ENCODE data around the gene PPP4R1. TPM values are rescaled to one million over a fixed set of nuclear protein-coding genes. Genes with fewer than 3 reads are reported as not detected.

Gene PPP4R1
- total and polyA plus RNA-seq, 2 of the 4 experiments (the other 2 are of a cell fraction), result 80.6 to 123 TPM

- H2AK9ac ChIP-seq (replicated peaks; ENCODE audit: low read depth, low read length, poor library complexity), result no peak overlapping the region
- no peak overlapping the region for H4K5ac ChIP-seq (ENCODE audit: low read depth, low read length)
- POLR2A ChIA-PET (ENCODE audit: unreplicated experiment), result no interaction called here
- H3K9ac ChIP-seq (ENCODE audit: low read depth, low read length), result no peak overlapping the region
- H2AK5ac ChIP-seq (ENCODE audit: low read depth, low read length), result no peak overlapping the region
- H3K27ac ChIP-seq (ENCODE audit: insufficient read depth, low read length), result no peak overlapping the region
- no peak overlapping the region for H2AFZ ChIP-seq (replicated peaks; ENCODE audit: low read length, poor library complexity)
- no peak overlapping the region for H4K91ac ChIP-seq (ENCODE audit: insufficient read depth, low read depth, low read length)
- H3K23ac ChIP-seq (ENCODE audit: low read depth, low read length), result no peak overlapping the region
- no peak overlapping the region for H2BK5ac ChIP-seq (ENCODE audit: low read depth, low read length, poor library complexity, severe bottlenecking)
- H3K36me3 ChIP-seq (ENCODE audit: control insufficient read depth, insufficient read depth, low read length), result peaks cover 19% of the 10 kb centered on the region
- H2BK15ac ChIP-seq (ENCODE audit: low read depth, low read length), result no peak overlapping the region
- no peaks in the 10 kb centered on the region for H3K9me3 ChIP-seq (ENCODE audit: control insufficient read depth, insufficient read depth, low read length)
- dilution Hi-C loops (cut with HindIII; ENCODE audit: low sequenced_read_pairs, unreplicated experiment) (no loop called here), in situ Hi-C loops (cut with MboI; ENCODE audit: low sequenced_read_pairs) (loop anchor here (5.0 kb wide), 1 partner anchor 49 kb away; the partner anchor contains the start of gene RALBP1), intact Hi-C loops (cut with micrococcal nuclease) (no loop called here)
- no peak overlapping the region for H3K18ac ChIP-seq (ENCODE audit: low read depth, low read length)
- no peak overlapping the region for H2BK20ac ChIP-seq (ENCODE audit: low read depth, low read length)
- CTCF ChIA-PET, result no interaction called here
- H3K4me1 ChIP-seq (ENCODE audit: control insufficient read depth, insufficient read depth, low read length), result 0 out of 2 replicates have a peak, but pooled peaks cover 2% of the 10 kb centered on the region
- no peak overlapping the region for H3K4me2 ChIP-seq (ENCODE audit: low read depth, low read length)
- 0 out of 2 replicates have a peak, but pooled peaks cover 3% of the 10 kb centered on the region for H3K9me1 ChIP-seq (ENCODE audit: insufficient read depth, low read length)
- H3K4me3 ChIP-seq (ENCODE audit: insufficient read depth, low read depth, low read length), result no peak overlapping the region
- H3K27me3 ChIP-seq (ENCODE audit: control insufficient read depth, insufficient read depth, low read length), result no peaks in the 10 kb centered on the region
- DNase-seq (no peak), ATAC-seq (ENCODE audit: low read depth) (no peak)
- no peak overlapping the region for H3K4ac ChIP-seq (ENCODE audit: low read depth, low read length)
- peaks cover 24 to 31% of the 10 kb centered on the region in 2 experiments for H3K79me1 ChIP-seq (ENCODE audit: low read depth in 1 of 2, low read length in 2 of 2)
- H4K8ac ChIP-seq (ENCODE audit: low read depth in 2 of 2, low read length in 2 of 2), result no peak overlapping the region
- H2BK120ac ChIP-seq (ENCODE audit: low read depth, low read length), result no peak overlapping the region
- TF ChIP-seq MAZ (IDR thresholded peaks at IDR 0.05; ENCODE audit: borderline replicate concordance, low read depth, low read length) (no peak), FOS (IDR thresholded peaks at IDR 0.05; ENCODE audit: low read depth, low read length) (no peak), MAFK (IDR thresholded peaks at IDR 0.05; ENCODE audit: low read depth, low read length) (no peak), RCOR1 (IDR thresholded peaks at IDR 0.05; ENCODE audit: insufficient replicate concordance, low read length) (no peak), CHD1 (IDR thresholded peaks at IDR 0.05; ENCODE audit: low read depth, low read length) (no peak), CTCF (conservative IDR thresholded peaks at IDR 0.05; ENCODE audit: low read depth, low read length) (no peak), CEBPB (IDR thresholded peaks at IDR 0.05; ENCODE audit: low read depth, low read length) (no peak), POLR2A (IDR thresholded peaks at IDR 0.05; ENCODE audit: low read depth, low read length) (no peak), MXI1 (IDR thresholded peaks at IDR 0.05; ENCODE audit: borderline replicate concordance, low read depth, low read length) (no peak), RFX5 (IDR thresholded peaks at IDR 0.05; ENCODE audit: low read depth, low read length) (no peak), SMC3 (IDR thresholded peaks at IDR 0.05; ENCODE audit: low read depth, low read length) (no peak), RAD21 (IDR thresholded peaks at IDR 0.05; ENCODE audit: low read length) (no peak), ELK1 (IDR thresholded peaks at IDR 0.05; ENCODE audit: borderline replicate concordance, low read depth, low read length) (no peak), BHLHE40 (IDR thresholded peaks at IDR 0.05; ENCODE audit: low read depth, low read length) (no peak), USF2 (IDR thresholded peaks at IDR 0.05; ENCODE audit: low read depth, low read length) (no peak), NFE2L2 (IDR thresholded peaks at IDR 0.05; ENCODE audit: low read depth, low read length) (no peak)
- H4K20me1 ChIP-seq (ENCODE audit: insufficient read depth, low read length), result no peaks in the 10 kb centered on the region
- no peak overlapping the region for H3K14ac ChIP-seq (replicated peaks; ENCODE audit: low read depth, low read length)
- no peak overlapping the region for H3K56ac ChIP-seq (ENCODE audit: extremely low read depth, insufficient read depth, low read length)
- BruUV-seq (replicated peaks), result no TSS peak
These were observed 87.9 kb downstream of the PPP4R1 start for GRCh38 chr18:9526458-9526857.
